ENCODE data around the gene ARHGAP19. TPM values are rescaled to one million over a fixed set of nuclear protein-coding genes. Genes with fewer than 3 reads are reported as not detected.

ARHGAP19 gene
- total and polyA plus RNA-seq, 2 donors (not counting 3 experiments of a cell fraction or from before 2014, with no cell fraction given): 6.8 to 20.0 TPM

DNA sequence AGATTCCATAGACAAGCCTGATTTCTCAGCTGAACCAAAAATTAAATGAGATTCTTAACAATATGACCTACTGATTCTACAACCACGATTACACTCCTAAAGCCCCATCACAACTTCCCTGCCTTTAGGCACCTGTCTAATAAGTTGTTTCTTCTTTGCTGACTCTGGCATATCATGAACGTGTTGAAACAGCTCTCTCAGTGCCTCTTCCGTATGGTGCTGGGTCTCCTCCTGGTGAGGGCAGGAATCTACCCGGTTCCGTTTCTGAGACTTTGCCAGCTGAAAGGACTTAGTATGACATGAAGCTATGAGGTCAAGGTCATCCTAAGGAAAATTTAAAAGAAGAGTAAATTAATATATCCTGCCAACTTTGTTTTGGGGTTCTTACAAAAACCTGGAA, 48.6 kb downstream of the ARHGAP19 start:
- no peak overlapping the region for H3K4me2 ChIP-seq (ENCODE audit: insufficient read depth, low read length)
- H3K36me3 ChIP-seq (ENCODE audit: control insufficient read depth in 2 of 2, extremely low read depth in 1 of 2, insufficient read depth in 2 of 2, low read length in 2 of 2): no peaks in the 10 kb centered on the region
- H3K79me2 ChIP-seq (ENCODE audit: control insufficient read depth, insufficient read depth, low read length): no peaks in the 10 kb centered on the region
- H3K4me1 ChIP-seq (ENCODE audit: control insufficient read depth, extremely low read depth, insufficient read depth, low read length): no peaks in the 10 kb centered on the region
- no peaks in the 10 kb centered on the region for H3K9me3 ChIP-seq (replicated peaks; ENCODE audit: control insufficient read depth, insufficient read depth, low read length)
- POLR2A ChIA-PET: no interaction called here
- H3K27me3 ChIP-seq (ENCODE audit: control insufficient read depth in 2 of 2, insufficient read depth in 2 of 2, low read length in 2 of 2): no peaks in the 10 kb centered on the region
- intact Hi-C loops (cut with micrococcal nuclease): no loop called here
- no peak overlapping the region for H3K27ac ChIP-seq (ENCODE audit: insufficient read depth, low read depth, low read length)
- BruUV-seq (replicated peaks): no TSS peak
- no peak overlapping the region for H3K4me3 ChIP-seq (replicated peaks in 1 of 3; ENCODE audit: insufficient read depth in 1 of 3, low read depth in 1 of 3, low read length in 3 of 3)
- no peak overlapping the region for H3K9ac ChIP-seq (replicated peaks; ENCODE audit: extremely low read depth, insufficient read depth, low read length)
- no peak for DNase-seq (ENCODE audit: low read depth, low spot score)
- no peak overlapping the region for H2AFZ ChIP-seq (ENCODE audit: low read depth, low read length)
- FAIRE-seq: no peak
- no peaks in the 10 kb centered on the region for H4K20me1 ChIP-seq (replicated peaks; ENCODE audit: control insufficient read depth, extremely low read depth, insufficient read depth, low read length)
- dilution Hi-C loops (cut with MboI; ENCODE audit: extremely low pct_ligation_motif_present, low sequenced_read_pairs): no loop called here
- no peaks in the 10 kb centered on the region for H3K9me1 ChIP-seq (replicated peaks; ENCODE audit: control insufficient read depth, extremely low read depth, insufficient read depth, low read length)
- CTCF ChIA-PET: no interaction called here
- TF ChIP-seq, protein P1, sequence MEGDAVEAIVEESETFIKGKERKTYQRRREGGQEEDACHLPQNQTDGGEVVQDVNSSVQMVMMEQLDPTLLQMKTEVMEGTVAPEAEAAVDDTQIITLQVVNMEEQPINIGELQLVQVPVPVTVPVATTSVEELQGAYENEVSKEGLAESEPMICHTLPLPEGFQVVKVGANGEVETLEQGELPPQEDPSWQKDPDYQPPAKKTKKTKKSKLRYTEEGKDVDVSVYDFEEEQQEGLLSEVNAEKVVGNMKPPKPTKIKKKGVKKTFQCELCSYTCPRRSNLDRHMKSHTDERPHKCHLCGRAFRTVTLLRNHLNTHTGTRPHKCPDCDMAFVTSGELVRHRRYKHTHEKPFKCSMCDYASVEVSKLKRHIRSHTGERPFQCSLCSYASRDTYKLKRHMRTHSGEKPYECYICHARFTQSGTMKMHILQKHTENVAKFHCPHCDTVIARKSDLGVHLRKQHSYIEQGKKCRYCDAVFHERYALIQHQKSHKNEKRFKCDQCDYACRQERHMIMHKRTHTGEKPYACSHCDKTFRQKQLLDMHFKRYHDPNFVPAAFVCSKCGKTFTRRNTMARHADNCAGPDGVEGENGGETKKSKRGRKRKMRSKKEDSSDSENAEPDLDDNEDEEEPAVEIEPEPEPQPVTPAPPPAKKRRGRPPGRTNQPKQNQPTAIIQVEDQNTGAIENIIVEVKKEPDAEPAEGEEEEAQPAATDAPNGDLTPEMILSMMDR (IDR thresholded peaks at IDR 0.05; ENCODE audit: extremely low read depth in 1 of 2, insufficient read depth in 1 of 2, low read depth in 1 of 2, low read length in 2 of 2): no peak
- TF ChIP-seq MYC (IDR thresholded peaks at IDR 0.05; ENCODE audit: low read depth, low read length): no peak
- TF ChIP-seq, protein P2, sequence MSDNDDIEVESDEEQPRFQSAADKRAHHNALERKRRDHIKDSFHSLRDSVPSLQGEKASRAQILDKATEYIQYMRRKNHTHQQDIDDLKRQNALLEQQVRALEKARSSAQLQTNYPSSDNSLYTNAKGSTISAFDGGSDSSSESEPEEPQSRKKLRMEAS (IDR thresholded peaks at IDR 0.05; ENCODE audit: insufficient read depth, insufficient read length): no peak

- no peaks in the 10 kb centered on the region for H3K4me1 ChIP-seq (ENCODE audit: control insufficient read depth, extremely low read depth, insufficient read depth, low read length)
- H3K9ac ChIP-seq (replicated peaks; ENCODE audit: extremely low read depth, insufficient read depth, low read length): no peak overlapping the region
- POLR2A ChIA-PET: no interaction called here
- FAIRE-seq: no peak
- H3K27ac ChIP-seq (ENCODE audit: insufficient read depth, low read depth, low read length): no peak overlapping the region
- no peaks in the 10 kb centered on the region for H4K20me1 ChIP-seq (replicated peaks; ENCODE audit: control insufficient read depth, extremely low read depth, insufficient read depth, low read length)
- no peaks in the 10 kb centered on the region for H3K27me3 ChIP-seq (ENCODE audit: control insufficient read depth in 2 of 2, insufficient read depth in 2 of 2, low read length in 2 of 2)
- no peaks in the 10 kb centered on the region for H3K9me1 ChIP-seq (replicated peaks; ENCODE audit: control insufficient read depth, extremely low read depth, insufficient read depth, low read length)
- H3K36me3 ChIP-seq (ENCODE audit: control insufficient read depth in 2 of 2, extremely low read depth in 1 of 2, insufficient read depth in 2 of 2, low read length in 2 of 2): no peaks in the 10 kb centered on the region
- DNase-seq (ENCODE audit: low read depth, low spot score): no peak
- intact Hi-C loops (cut with micrococcal nuclease) (no loop called here), dilution Hi-C loops (cut with MboI; ENCODE audit: extremely low pct_ligation_motif_present, low sequenced_read_pairs) (no loop called here)
- TF ChIP-seq MYC (IDR thresholded peaks at IDR 0.05; ENCODE audit: low read depth, low read length) (no peak), POLR2A (IDR thresholded peaks at IDR 0.05; ENCODE audit: low read depth, low read length) (no peak), GATA2 (IDR thresholded peaks at IDR 0.05; ENCODE audit: insufficient read depth, insufficient read length, low read depth, low read length) (no peak), JUN (IDR thresholded peaks at IDR 0.05; ENCODE audit: borderline replicate concordance, insufficient read depth, insufficient read length, low read depth) (no peak), FOS (IDR thresholded peaks at IDR 0.05; ENCODE audit: borderline replicate concordance, insufficient read depth, low read length) (no peak), POLR2AphosphoS5 (IDR thresholded peaks at IDR 0.05; ENCODE audit: insufficient read depth, low read depth, low read length) (no peak), EZH2 (IDR thresholded peaks at IDR 0.05; ENCODE audit: borderline replicate concordance, low read depth, low read length, severe bottlenecking) (no peak)
- TF ChIP-seq, protein P2 (IDR thresholded peaks at IDR 0.05; ENCODE audit: insufficient read depth, insufficient read length): no peak
- TF ChIP-seq, protein P1 (IDR thresholded peaks at IDR 0.05; ENCODE audit: extremely low read depth in 1 of 2, insufficient read depth in 1 of 2, low read depth in 1 of 2, low read length in 2 of 2): no peak
- H3K4me3 ChIP-seq (replicated peaks in 1 of 3; ENCODE audit: insufficient read depth in 1 of 3, low read depth in 1 of 3, low read length in 3 of 3): no peak overlapping the region
- CTCF ChIA-PET: interaction anchor here (1.3 to 7.1 kb wide), 6 partner anchors 28 to 598 kb away, joined by 3 to 126 read pairs (median 6); no protein-coding TSS in a partner anchor
- BruUV-seq (replicated peaks): no TSS peak
- no peaks in the 10 kb centered on the region for H3K79me2 ChIP-seq (ENCODE audit: control insufficient read depth, insufficient read depth, low read length)
- no peaks in the 10 kb centered on the region for H3K9me3 ChIP-seq (replicated peaks; ENCODE audit: control insufficient read depth, insufficient read depth, low read length)
- H3K4me2 ChIP-seq (ENCODE audit: insufficient read depth, low read length): no peak overlapping the region
- no peak overlapping the region for H2AFZ ChIP-seq (ENCODE audit: low read depth, low read length)
Measured at GRCh38 chr10:97238855-97239254, 53.6 kb downstream of the ARHGAP19 start.

Data from endothelial cell of umbilical vein (primary cell).